Panc1 (cell line): ENCODE data around the gene HTR3E. TPM values are rescaled to one million over a fixed set of nuclear protein-coding genes. Genes with fewer than 3 reads are reported as not detected.

Experiments used
- ATAC-seq: fragments of 200-7000 bp; cut with Tn5 transposase; 2 replicates; pipeline ENCODE4 v1.9.1; 2020; ENCODE audit warnings: mild to moderate bottlenecking, moderate library complexity
- BruUV-seq: library from RNA; stranded (reverse); fragments of 400-500 nt; replicated peaks from 2 replicates; lab custom pipeline; 2021; lab: Mats Ljungman, UMichigan
- CTCF ChIA-PET: fragments of 300-600 bp; sonication (Branson Sonifier 250); formaldehyde crosslinking; loops from one replicate; lab custom pipeline; 2022; ENCODE audit warnings: antibody characterized with exemption; lab: Charles Lee
- POLR2A ChIA-PET: fragments of 300-600 bp; sonication (Branson Sonifier 250); formaldehyde crosslinking; loops from one replicate; lab custom pipeline; 2022; ENCODE audit warnings: antibody characterized with exemption; lab: Charles Lee
- DNase-seq: peaks from one replicate; pipeline ENCODE4 v3.0.0-alpha.2; 2010; ENCODE audit warnings: low read depth, low spot score
- H3K27ac ChIP-seq: 2 replicates; pipeline ENCODE4 v1.5.1; 2011; ENCODE audit warnings: mild to moderate bottlenecking, low read length, inconsistent platforms
- H3K27me3 ChIP-seq: fragments of 200-500 bp; sonication (Bioruptor generic); 2 replicates; pipeline ENCODE4 v1.6.0; 2014; ENCODE audit warnings: low read length, inconsistent platforms; ENCODE audit not compliant: control insufficient read depth, insufficient read depth
- H3K36me3 ChIP-seq: fragments of 200-500 bp; sonication (Bioruptor generic); 2 replicates; pipeline ENCODE4 v1.5.1; 2014; ENCODE audit warnings: inconsistent platforms, mild to moderate bottlenecking, low read length, moderate library complexity; ENCODE audit not compliant: control insufficient read depth, insufficient read depth
- H3K4me1 ChIP-seq: 2 replicates; pipeline ENCODE4 v1.5.1; 2011; ENCODE audit warnings: inconsistent platforms, mild to moderate bottlenecking, low read length, moderate library complexity; ENCODE audit not compliant: control insufficient read depth, insufficient read depth
- H3K4me3 ChIP-seq, 2 experiments: 2 replicates each; pipeline ENCODE4 v1.5.1; 2011 to 2012; ENCODE audit warnings: low read depth in 2 of 2, low read length in 2 of 2, mild to moderate bottlenecking in 2 of 2, inconsistent platforms in 1 of 2, moderate library complexity in 1 of 2
- H3K9me3 ChIP-seq: fragments of 200-500 bp; sonication (Bioruptor generic); 2 replicates; pipeline ENCODE4 v1.5.1; 2014; ENCODE audit warnings: low read depth, mild to moderate bottlenecking, inconsistent platforms, low read length, moderate library complexity; ENCODE audit not compliant: control insufficient read depth, insufficient read depth
- POLR2AphosphoS5 ChIP-seq: IDR thresholded peaks from 2 replicates; pipeline ENCODE4 v1.6.1; 2012; ENCODE audit warnings: mild to moderate bottlenecking, low read depth, low read length, moderate library complexity
- REST ChIP-seq, 2 experiments: IDR thresholded peaks; 2 replicates each; pipeline ENCODE4 v1.6.1; 2011 to 2012; ENCODE audit warnings: low read depth in 2 of 2, control low read depth in 1 of 2, low read length in 1 of 2, mild to moderate bottlenecking in 1 of 2, moderate library complexity in 1 of 2; ENCODE audit not compliant: insufficient read depth in 1 of 2
- SIN3A ChIP-seq: IDR thresholded peaks from 2 replicates; pipeline ENCODE4 v1.6.1; 2012; ENCODE audit warnings: low read depth, mild to moderate bottlenecking, low read length, moderate library complexity, borderline replicate concordance; ENCODE audit not compliant: insufficient read depth
- TCF7L2 ChIP-seq: IDR thresholded peaks from 2 replicates; pipeline ENCODE4 v1.6.1; 2011; ENCODE audit warnings: mild to moderate bottlenecking, low read depth, low read length, inconsistent platforms
- in situ Hi-C: cut with HindIII; loops from 2 replicates; pipeline ENCODE4 v1.10.0; 2016; ENCODE audit warnings: low sequenced_read_pairs, low pct_unique_long_range_greater_than_20kb
- intact Hi-C: fragments of 100-400 bp; cut with micrococcal nuclease; formaldehyde crosslinking; loops from one replicate; pipeline ENCODE4 v1.10.0; 2022; ENCODE audit not compliant: unreplicated experiment
- total RNA-seq: library from RNA; stranded (reverse); gene quantifications from one replicate; pipeline ENCODE4 v1.2.1, GENCODE V29; 2021; ENCODE audit not compliant: unreplicated experiment
- TF ChIP-seq, protein P1 (sequence below): fragments of 450-650 bp; IDR thresholded peaks from 2 replicates; pipeline ENCODE4 v1.5.1; 2017; ENCODE audit warnings: mild to moderate bottlenecking

The HTR3E gene
- total RNA-seq, 1 experiment from 2014 or later, result not detected

DNA sequence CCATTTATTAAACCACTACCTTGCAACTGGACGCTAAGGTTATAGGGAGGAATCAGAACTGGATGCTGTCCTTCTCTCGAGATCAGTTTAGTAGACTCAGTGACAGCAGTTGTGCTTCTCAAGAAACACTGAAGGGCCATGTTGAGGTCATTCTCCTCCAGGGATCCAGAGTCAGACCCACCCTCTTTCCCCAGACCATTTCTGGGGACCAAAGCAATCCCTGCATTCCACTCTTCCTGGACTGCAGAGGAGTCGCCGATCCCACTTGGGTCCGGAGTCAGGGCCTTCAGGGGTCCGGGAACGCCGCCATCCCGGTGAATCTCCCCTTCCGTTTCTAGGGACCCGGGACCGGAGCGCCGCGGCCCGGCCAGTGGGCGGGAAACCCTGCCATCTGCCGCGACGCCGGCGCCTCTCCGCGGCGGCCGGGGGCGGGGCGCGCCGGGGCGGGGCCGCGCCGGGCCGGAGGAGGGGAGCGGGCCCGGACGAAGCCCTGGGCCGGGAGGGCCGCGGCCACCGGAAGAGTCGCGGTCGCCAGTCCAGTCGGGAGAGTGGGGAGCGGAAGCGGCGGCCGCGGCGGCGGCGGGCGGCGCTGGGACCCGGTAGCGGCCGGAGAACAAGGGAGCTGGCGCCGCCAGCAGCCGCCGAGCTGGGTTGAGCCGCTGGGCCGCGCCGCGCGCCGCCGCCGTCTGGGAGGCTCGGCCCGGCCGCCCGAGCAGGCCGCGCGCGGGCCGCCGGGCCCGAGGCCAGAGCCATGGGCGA is 58.2 kb downstream of the HTR3E start, which contains the start of gene DVL3:
TSS of gene DVL3 (plus strand) at position 493 of the 759 bp plus-strand sequence. CDS start at position 752, 259 bp downstream.
- no peaks in the 10 kb centered on the region for H3K27me3 ChIP-seq
- no peak for TF ChIP-seq REST (IDR thresholded peaks at IDR 0.05; ENCODE audit: insufficient read depth in 1 of 2, low read depth in 2 of 2, low read length in 1 of 2)
- TF ChIP-seq TCF7L2, result no peak; the same call in 1 of the 2 replicates
- peak; percentile 73; the same call in 1 of the 2 replicates for TF ChIP-seq SIN3A
- TF ChIP-seq POLR2AphosphoS5, result no peak; the same call in 1 of the 2 replicates
- H3K4me3 ChIP-seq, result peak within 1 kb of the TSS; percentile 88 to 93
- POLR2A ChIA-PET, result interaction anchor here (0.6 to 1.0 kb wide), 2 partner anchors 19 to 124 kb away, joined by 5 to 6 read pairs; no protein-coding TSS in a partner anchor
- H3K4me1 ChIP-seq, result peaks cover 17% of the 10 kb centered on the region
- in situ Hi-C loops, result no loop called here
- BruUV-seq, result no TSS peak
- intact Hi-C loops, result no loop called here
- peak within 1 kb of the TSS; percentile 97 for H3K27ac ChIP-seq
- H3K9me3 ChIP-seq, result no peaks in the 10 kb centered on the region
- ATAC-seq, result peak; percentile 94
- DNase-seq, result no peak
- CTCF ChIA-PET, result interaction anchor here (0.5 to 0.6 kb wide), 2 partner anchors 53 to 134 kb away, joined by 5 read pairs; no protein-coding TSS in a partner anchor
- peaks cover 5% of the 10 kb centered on the region; the same call in 1 of the 2 replicates for H3K36me3 ChIP-seq

GRCh38 chr3:184155644-184156521 is 59.0 kb downstream of the HTR3E start:
- H3K27me3 ChIP-seq, result no peaks in the 10 kb centered on the region
- no peak for DNase-seq
- peaks cover 5% of the 10 kb centered on the region; the same call in 1 of the 2 replicates for H3K36me3 ChIP-seq
- intact Hi-C loops, result no loop called here
- H3K4me1 ChIP-seq, result peaks cover 17% of the 10 kb centered on the region
- no TSS peak for BruUV-seq
- in situ Hi-C loops, result no loop called here
- peak overlapping the region; percentile 88 to 93 for H3K4me3 ChIP-seq
- TF ChIP-seq SIN3A (0 out of 2 replicates have a peak, but pooled peaks have one; percentile 30), TCF7L2 (no peak; the same call in 1 of the 2 replicates)
- POLR2A ChIA-PET, result interaction anchor here (0.6 to 1.0 kb wide), 3 partner anchors 16 to 123 kb away, joined by 5 to 19 read pairs (median 6); no protein-coding TSS in a partner anchor
- H3K27ac ChIP-seq, result peak overlapping the region; percentile 88
- ATAC-seq, result peak; percentile 41
- H3K9me3 ChIP-seq, result no peaks in the 10 kb centered on the region
- CTCF ChIA-PET, result interaction anchor here (0.5 kb wide), 1 partner anchor 52 kb away, joined by 5 read pairs; no protein-coding TSS in a partner anchor

GRCh38 chr3:184156522-184156955 is 59.7 kb downstream of the HTR3E start:
- intact Hi-C loops (no loop called here), in situ Hi-C loops (no loop called here)
- Histone ChIP-seq H3K27ac (peak overlapping the region; percentile 88), H3K4me3 (peak overlapping the region; percentile 88 to 93), H3K4me1 (peaks cover 17% of the 10 kb centered on the region), H3K27me3 (no peaks in the 10 kb centered on the region), H3K9me3 (no peaks in the 10 kb centered on the region), H3K36me3 (peaks cover 5% of the 10 kb centered on the region; the same call in 1 of the 2 replicates)
- no TSS peak for BruUV-seq
- POLR2A ChIA-PET, result interaction anchor here (0.7 kb wide), 1 partner anchor 15 kb away, joined by 19 read pairs; no protein-coding TSS in a partner anchor
- TF ChIP-seq SIN3A (no peak), POLR2AphosphoS5 (no peak), REST (IDR thresholded peaks at IDR 0.05; ENCODE audit: insufficient read depth in 1 of 2, low read depth in 2 of 2, low read length in 1 of 2) (no peak), TCF7L2 (no peak)
- TF ChIP-seq, protein P1, sequence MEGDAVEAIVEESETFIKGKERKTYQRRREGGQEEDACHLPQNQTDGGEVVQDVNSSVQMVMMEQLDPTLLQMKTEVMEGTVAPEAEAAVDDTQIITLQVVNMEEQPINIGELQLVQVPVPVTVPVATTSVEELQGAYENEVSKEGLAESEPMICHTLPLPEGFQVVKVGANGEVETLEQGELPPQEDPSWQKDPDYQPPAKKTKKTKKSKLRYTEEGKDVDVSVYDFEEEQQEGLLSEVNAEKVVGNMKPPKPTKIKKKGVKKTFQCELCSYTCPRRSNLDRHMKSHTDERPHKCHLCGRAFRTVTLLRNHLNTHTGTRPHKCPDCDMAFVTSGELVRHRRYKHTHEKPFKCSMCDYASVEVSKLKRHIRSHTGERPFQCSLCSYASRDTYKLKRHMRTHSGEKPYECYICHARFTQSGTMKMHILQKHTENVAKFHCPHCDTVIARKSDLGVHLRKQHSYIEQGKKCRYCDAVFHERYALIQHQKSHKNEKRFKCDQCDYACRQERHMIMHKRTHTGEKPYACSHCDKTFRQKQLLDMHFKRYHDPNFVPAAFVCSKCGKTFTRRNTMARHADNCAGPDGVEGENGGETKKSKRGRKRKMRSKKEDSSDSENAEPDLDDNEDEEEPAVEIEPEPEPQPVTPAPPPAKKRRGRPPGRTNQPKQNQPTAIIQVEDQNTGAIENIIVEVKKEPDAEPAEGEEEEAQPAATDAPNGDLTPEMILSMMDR, result no peak
- ATAC-seq (no peak), DNase-seq (no peak)
- CTCF ChIA-PET, result no interaction called here
